Forelimb muscle (tissue), 1 donor: ENCODE results near the gene ING5. TPM values are rescaled to one million over a fixed set of nuclear protein-coding genes. Genes with fewer than 3 reads are reported as not detected.
A peak's percentile ranks its signal among the peaks of the same experiment; 100 is the strongest.

Source experiments
- DNase-seq: peaks from one replicate; pipeline ENCODE4 v3.0.0-alpha.2; 2013; ENCODE audit warnings: low read depth
- polyA plus RNA-seq: library from polyadenylated mRNA; unstranded; fragments of 120-200 nt; gene quantifications from one replicate; pipeline ENCODE4 v1.2.1, GENCODE V29; 2013; ENCODE audit not compliant: insufficient read length

ING5 gene
- polyA plus RNA-seq, 1 donor = 25.0 TPM

GRCh38 chr2:241760301-241760771, 58.5 kb downstream of the ING5 start:
- DNase-seq = no peak

- DNase-seq = no peak
Measured at GRCh38 chr2:241762321-241762932, 60.6 kb downstream of the ING5 start.

- no peak for DNase-seq
Measured at GRCh38 chr2:241762933-241763369, 61.1 kb downstream of the ING5 start.

- DNase-seq = no peak
Measured at GRCh38 chr2:241763551-241764274, 61.9 kb downstream of the ING5 start.

GRCh38 chr2:241764275-241765241, 62.7 kb downstream of the ING5 start:
- no peak for DNase-seq

GRCh38 chr2:241767464-241768250, 65.8 kb downstream of the ING5 start:
- DNase-seq = no peak

- no peak for DNase-seq
Measured at GRCh38 chr2:241768251-241768711, 66.4 kb downstream of the ING5 start.

- DNase-seq = no peak
Measured at GRCh38 chr2:241768850-241769249, 67.0 kb downstream of the ING5 start.

GRCh38 chr2:241769819-241770184, 68.0 kb downstream of the ING5 start:
- no peak for DNase-seq

- DNase-seq = no peak
Measured at GRCh38 chr2:241770185-241770935, 68.5 kb downstream of the ING5 start.

- no peak for DNase-seq
Measured at GRCh38 chr2:241770936-241771285, 69.1 kb downstream of the ING5 start.

- DNase-seq = peak; percentile 31
Measured at GRCh38 chr2:241771286-241772062, 69.6 kb downstream of the ING5 start.

GRCh38 chr2:241772063-241772499, 70.2 kb downstream of the ING5 start:
- no peak for DNase-seq

GRCh38 chr2:241773511-241774418, 71.9 kb downstream of the ING5 start:
- DNase-seq = no peak

- DNase-seq = no peak
Measured at GRCh38 chr2:241774419-241775222, 72.8 kb downstream of the ING5 start.

GRCh38 chr2:241775223-241776177, 73.7 kb downstream of the ING5 start:
- DNase-seq = no peak
